ENCODE data around the gene LRFN2.

LRFN2 gene

GRCh38 chr6:40387127-40387870 lies 199.9 kb downstream of the LRFN2 start:
- TF ChIP-seq CTCF (IDR thresholded peaks at IDR 0.05; ENCODE audit: low read depth, low read length), result no peak
- no peak for DNase-seq (ENCODE audit: extremely low read depth, low read depth)

GRCh38 chr6:40386200-40386599 lies 201.0 kb downstream of the LRFN2 start:
- TF ChIP-seq CTCF (IDR thresholded peaks at IDR 0.05; ENCODE audit: low read depth, low read length), result no peak
- no peak for DNase-seq (ENCODE audit: extremely low read depth, low read depth)

GRCh38 chr6:40383348-40384115 lies 203.6 kb downstream of the LRFN2 start:
- no peak for TF ChIP-seq CTCF (IDR thresholded peaks at IDR 0.05; ENCODE audit: low read depth, low read length)
- no peak for DNase-seq (ENCODE audit: extremely low read depth, low read depth)

- no peak for TF ChIP-seq CTCF (IDR thresholded peaks at IDR 0.05; ENCODE audit: low read depth, low read length)
- no peak for DNase-seq (ENCODE audit: extremely low read depth, low read depth)
Observed at GRCh38 chr6:40380271-40380670, 206.9 kb downstream of the LRFN2 start.

- TF ChIP-seq CTCF (IDR thresholded peaks at IDR 0.05; ENCODE audit: low read depth, low read length), result no peak
- DNase-seq (ENCODE audit: extremely low read depth, low read depth), result no peak
Observed at GRCh38 chr6:40379811-40380210, 207.4 kb downstream of the LRFN2 start.

- DNase-seq (ENCODE audit: extremely low read depth, low read depth), result no peak
- no peak for TF ChIP-seq CTCF (IDR thresholded peaks at IDR 0.05; ENCODE audit: low read depth, low read length)
Observed at GRCh38 chr6:40378725-40379074, 208.5 kb downstream of the LRFN2 start.

GRCh38 chr6:40378071-40378724 lies 209.0 kb downstream of the LRFN2 start:
- no peak for TF ChIP-seq CTCF (IDR thresholded peaks at IDR 0.05; ENCODE audit: low read depth, low read length)
- no peak for DNase-seq (ENCODE audit: extremely low read depth, low read depth)

All from AG09319 (cell line).